Parathyroid adenoma (tissue), 2 donors: ENCODE results near the gene CRIM1.

Experiments used
- H2AFZ ChIP-seq: fragments of 300-600 bp; sonication (generic); one replicate; pipeline ENCODE4 v1.7.0; 2017; ENCODE audit warnings: antibody characterized with exemption, mild to moderate bottlenecking
- H3K27ac ChIP-seq: fragments of 300-600 bp; sonication (generic); one replicate; pipeline ENCODE4 v1.7.0; 2017
- H3K27me3 ChIP-seq: fragments of 300-600 bp; sonication (generic); one replicate; pipeline ENCODE4 v1.7.0; 2017; ENCODE audit warnings: low read length; ENCODE audit not compliant: control insufficient read depth, insufficient read depth
- H3K36me3 ChIP-seq: fragments of 300-600 bp; sonication (generic); one replicate; pipeline ENCODE4 v1.7.0; 2017; ENCODE audit warnings: low read length; ENCODE audit not compliant: control insufficient read depth, insufficient read depth
- H3K4me1 ChIP-seq: fragments of 300-600 bp; sonication (generic); one replicate; pipeline ENCODE4 v1.7.0; 2017; ENCODE audit warnings: control low read depth
- H3K4me2 ChIP-seq: fragments of 300-600 bp; sonication (generic); one replicate; pipeline ENCODE4 v1.7.0; 2017; ENCODE audit warnings: low read length
- H3K4me3 ChIP-seq: fragments of 300-600 bp; sonication (generic); one replicate; pipeline ENCODE4 v1.7.0; 2017; ENCODE audit warnings: low read depth, low read length
- H3K79me2 ChIP-seq: fragments of 300-600 bp; sonication (generic); one replicate; pipeline ENCODE4 v1.7.0; 2017; ENCODE audit warnings: control low read depth
- H3K9ac ChIP-seq: fragments of 300-600 bp; sonication (generic); one replicate; pipeline ENCODE4 v1.7.0; 2017; ENCODE audit warnings: mild to moderate bottlenecking
- H3K9me3 ChIP-seq: fragments of 300-600 bp; sonication (generic); one replicate; pipeline ENCODE4 v1.7.0; 2017; ENCODE audit warnings: low read length; ENCODE audit not compliant: control insufficient read depth
- CTCF ChIP-seq: fragments of 300-600 bp; sonication (generic); IDR thresholded peaks from one replicate; pipeline ENCODE4 v1.7.0; 2017; ENCODE audit warnings: antibody characterized with exemption, mild to moderate bottlenecking
- donor health status: primary hyperparathyroidism.

The CRIM1 gene

GRCh38 chr2:36569267-36569856 is 213.8 kb downstream of the CRIM1 start:
- no peak overlapping the region for H2AFZ ChIP-seq
- no peak overlapping the region for H3K4me2 ChIP-seq
- H3K27ac ChIP-seq = no peak overlapping the region
- H3K4me1 ChIP-seq = no peaks in the 10 kb centered on the region
- TF ChIP-seq CTCF = no peak
- no peaks in the 10 kb centered on the region for H3K36me3 ChIP-seq
- H3K27me3 ChIP-seq = no peaks in the 10 kb centered on the region
- no peak overlapping the region for H3K9ac ChIP-seq
- no peaks in the 10 kb centered on the region for H3K79me2 ChIP-seq
- no peak overlapping the region for H3K4me3 ChIP-seq
- no peaks in the 10 kb centered on the region for H3K9me3 ChIP-seq

DNA sequence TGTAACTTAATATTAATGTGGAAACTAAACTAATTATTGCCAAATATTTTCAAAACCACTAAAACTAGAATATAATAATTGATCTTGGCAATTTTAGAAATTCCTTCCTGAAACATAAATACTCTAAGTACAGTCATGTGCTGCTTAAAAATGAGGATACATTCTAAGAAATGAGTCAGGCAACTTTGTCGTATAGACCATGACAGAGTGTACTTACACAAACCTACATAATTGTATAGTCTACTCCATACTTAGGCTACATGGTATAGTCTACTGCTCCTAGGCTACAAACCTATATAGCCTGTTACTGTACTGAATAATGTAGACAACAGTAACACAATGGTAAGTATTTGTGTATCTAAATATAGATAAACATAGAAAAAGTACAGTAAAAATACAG is 214.8 kb downstream of the CRIM1 start:
- no peaks in the 10 kb centered on the region for H3K4me1 ChIP-seq
- no peak overlapping the region for H3K27ac ChIP-seq
- H3K9ac ChIP-seq = no peak overlapping the region
- no peaks in the 10 kb centered on the region for H3K27me3 ChIP-seq
- H2AFZ ChIP-seq = no peak overlapping the region
- no peak overlapping the region for H3K4me3 ChIP-seq
- no peak for TF ChIP-seq CTCF
- H3K79me2 ChIP-seq = no peaks in the 10 kb centered on the region
- no peaks in the 10 kb centered on the region for H3K9me3 ChIP-seq
- H3K36me3 ChIP-seq = no peaks in the 10 kb centered on the region
- no peak overlapping the region for H3K4me2 ChIP-seq

- Histone ChIP-seq H3K4me3 (no peak overlapping the region), H2AFZ (no peak overlapping the region), H3K9me3 (no peaks in the 10 kb centered on the region), H3K36me3 (no peaks in the 10 kb centered on the region), H3K27me3 (no peaks in the 10 kb centered on the region), H3K27ac (no peak overlapping the region), H3K9ac (no peak overlapping the region), H3K4me2 (no peak overlapping the region), H3K4me1 (no peaks in the 10 kb centered on the region), H3K79me2 (no peaks in the 10 kb centered on the region)
- no peak for TF ChIP-seq CTCF
These were observed 216.6 kb downstream of the CRIM1 start for GRCh38 chr2:36572054-36572718.

DNA sequence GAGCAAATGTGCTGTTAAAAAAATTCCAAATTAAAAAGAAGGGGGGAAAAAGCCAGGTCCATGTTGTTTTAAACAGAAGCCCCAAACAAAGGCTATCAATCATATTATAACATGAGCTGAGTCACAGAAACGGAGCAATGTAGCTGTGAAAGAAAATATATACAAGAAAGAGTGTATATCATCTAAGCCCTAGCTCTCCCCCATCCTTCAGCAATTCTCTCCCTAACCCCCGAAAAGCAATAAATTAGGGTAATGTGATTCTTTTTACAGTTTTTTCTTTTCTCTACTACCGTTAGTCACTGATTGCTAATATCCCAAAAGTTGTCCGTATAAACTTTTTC is 217.1 kb downstream of the CRIM1 start:
- no peaks in the 10 kb centered on the region for H3K27me3 ChIP-seq
- no peak for TF ChIP-seq CTCF
- no peaks in the 10 kb centered on the region for H3K79me2 ChIP-seq
- H3K9ac ChIP-seq = no peak overlapping the region
- H3K4me3 ChIP-seq = no peak overlapping the region
- H3K36me3 ChIP-seq = no peaks in the 10 kb centered on the region
- no peak overlapping the region for H2AFZ ChIP-seq
- H3K4me2 ChIP-seq = no peak overlapping the region
- no peaks in the 10 kb centered on the region for H3K4me1 ChIP-seq
- no peaks in the 10 kb centered on the region for H3K9me3 ChIP-seq
- H3K27ac ChIP-seq = no peak overlapping the region

DNA sequence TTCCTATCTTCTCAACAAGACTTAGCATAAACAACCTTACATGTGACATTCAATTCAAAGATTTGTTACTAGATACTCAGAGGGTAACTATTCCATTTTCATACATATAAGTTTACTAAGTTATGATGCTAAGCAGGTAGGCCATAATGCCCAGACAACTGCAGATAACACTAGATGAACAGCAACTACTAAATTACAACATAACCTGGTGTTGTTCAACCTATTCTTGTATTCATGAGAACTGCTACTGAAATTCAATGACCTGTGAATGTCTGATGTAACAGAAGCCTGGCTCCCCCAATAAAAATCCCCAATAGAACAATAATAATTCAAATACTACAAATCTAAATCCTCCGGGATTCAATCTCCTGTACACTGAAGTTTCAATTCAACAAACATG is 217.6 kb downstream of the CRIM1 start:
- no peak overlapping the region for H3K9ac ChIP-seq
- H3K36me3 ChIP-seq = no peaks in the 10 kb centered on the region
- H3K79me2 ChIP-seq = no peaks in the 10 kb centered on the region
- H3K27me3 ChIP-seq = no peaks in the 10 kb centered on the region
- no peak overlapping the region for H3K27ac ChIP-seq
- TF ChIP-seq CTCF = no peak
- H2AFZ ChIP-seq = no peak overlapping the region
- H3K4me1 ChIP-seq = no peaks in the 10 kb centered on the region
- no peak overlapping the region for H3K4me2 ChIP-seq
- no peak overlapping the region for H3K4me3 ChIP-seq
- H3K9me3 ChIP-seq = no peaks in the 10 kb centered on the region
